Hepatocyte (in vitro differentiated cells): ENCODE results near the gene SPIRE1.
"Not testable (repeated sequence)": the region's sequence is repeated elsewhere in the genome, so short reads cannot be mapped to it uniquely, and the experiment has no call there.

Source experiments
- CTCF ChIP-seq: fragments of 200-600 bp; sonication (generic); IDR thresholded peaks from 2 replicates; pipeline ENCODE4 v1.5.1; 2016; ENCODE audit warnings: antibody characterized with exemption, mild to moderate bottlenecking; ENCODE audit not compliant: poor library complexity
- EZH2 ChIP-seq: fragments of 200-600 bp; sonication (generic); IDR thresholded peaks from 2 replicates; pipeline ENCODE4 v1.6.1; 2016; ENCODE audit warnings: antibody characterized with exemption, mild to moderate bottlenecking, borderline replicate concordance
- EZH2phosphoT487 ChIP-seq: fragments of 200-600 bp; sonication (generic); IDR thresholded peaks from one replicate; pipeline ENCODE4 v1.6.1; 2018; ENCODE audit warnings: antibody characterized with exemption, mild to moderate bottlenecking, low read depth, moderate library complexity; ENCODE audit not compliant: unreplicated experiment, severe bottlenecking

GRCh38 chr18:12560600-12560999 lies 97.3 kb downstream of the SPIRE1 start:
- not testable (repeated sequence) for TF ChIP-seq EZH2phosphoT487, CTCF, EZH2
